Stimulated activated CD4-positive, alpha-beta T cell treated with anti-CD3 and anti-CD28 coated beads, TNF-alpha, amount 100 ng/mL, for 48 hours (primary cell): ENCODE data around the gene TXNL4B.

Experiments
- DNase-seq, 3 donors: peaks; one replicate each; pipeline ENCODE4 v3.0.0-alpha.2; 2020; ENCODE audit warnings: low read depth in 3 of 3

Gene TXNL4B

GRCh38 chr16:72093448-72094265 lies at the start of gene TXNL4B, which contains the start of gene DHX38:
TSS of gene TXNL4B (minus strand) at chr16:72093620. CDS start at chr16:72090749, 2,871 bp downstream.
TSS of gene DHX38 (plus strand) at chr16:72093847. CDS start at chr16:72096158, 2,311 bp downstream.
- DNase-seq = peak; percentile 79 to 89 (median 83)

GRCh38 chr16:72142476-72142875 lies 49.1 kb upstream of the TXNL4B start:
- no peak for DNase-seq

- no peak for DNase-seq
Measured at GRCh38 chr16:72139908-72140307, 46.5 kb upstream of the TXNL4B start.

- DNase-seq = no peak
Measured at GRCh38 chr16:72138064-72138572, 44.7 kb upstream of the TXNL4B start.

GRCh38 chr16:72137380-72138063 lies 44.1 kb upstream of the TXNL4B start:
- DNase-seq = no peak

- no peak for DNase-seq
Measured at GRCh38 chr16:72134507-72134906, 41.1 kb upstream of the TXNL4B start.

- no peak for DNase-seq
Measured at GRCh38 chr16:72132726-72133125, 39.3 kb upstream of the TXNL4B start.

- no peak for DNase-seq
Measured at GRCh38 chr16:72131036-72131435, 37.6 kb upstream of the TXNL4B start.

GRCh38 chr16:72129976-72130656 lies 36.7 kb upstream of the TXNL4B start:
- DNase-seq = no peak

GRCh38 chr16:72128701-72129100 lies 35.3 kb upstream of the TXNL4B start:
- no peak for DNase-seq

GRCh38 chr16:72126429-72126765 lies 33.0 kb upstream of the TXNL4B start:
- DNase-seq = no peak

- no peak for DNase-seq
Measured at GRCh38 chr16:72125635-72126428, 32.4 kb upstream of the TXNL4B start.

- DNase-seq = peak; percentile 37 to 51 (median 42)
Measured at GRCh38 chr16:72124761-72125634, 31.6 kb upstream of the TXNL4B start.

GRCh38 chr16:72124148-72124547 lies 30.7 kb upstream of the TXNL4B start:
- no peak for DNase-seq

- no peak for DNase-seq
Measured at GRCh38 chr16:72123426-72123825, 30.0 kb upstream of the TXNL4B start.

- no peak for DNase-seq
Measured at GRCh38 chr16:72122916-72123315, 29.5 kb upstream of the TXNL4B start.

- DNase-seq = no peak
Measured at GRCh38 chr16:72122308-72122707, 28.9 kb upstream of the TXNL4B start.

- DNase-seq = no peak
Measured at GRCh38 chr16:72120026-72120425, 26.6 kb upstream of the TXNL4B start.

- no peak for DNase-seq
Measured at GRCh38 chr16:72113616-72113945, 20.2 kb upstream of the TXNL4B start.

GRCh38 chr16:72112906-72113615 lies 19.6 kb upstream of the TXNL4B start:
- DNase-seq = no peak
